Measurements from ENCODE around the gene AUH.

Gene AUH

GRCh38 chr9:91295357-91295756 is 66.4 kb downstream of the AUH start:
- no peak for DNase-seq (ENCODE audit: low read depth)

- no peak for DNase-seq (ENCODE audit: low read depth)
Measured at GRCh38 chr9:91291866-91292265, 69.9 kb downstream of the AUH start.

GRCh38 chr9:91289244-91289643 is 72.5 kb downstream of the AUH start:
- DNase-seq (ENCODE audit: low read depth) = no peak

- DNase-seq (ENCODE audit: low read depth) = no peak
Measured at GRCh38 chr9:91285729-91286353, 75.9 kb downstream of the AUH start.

GRCh38 chr9:91282292-91282691 is 79.4 kb downstream of the AUH start:
- DNase-seq (ENCODE audit: low read depth) = peak; percentile 66

GRCh38 chr9:91279296-91280204 is 82.2 kb downstream of the AUH start:
- no peak for DNase-seq (ENCODE audit: low read depth)

- no peak for DNase-seq (ENCODE audit: low read depth)
Measured at GRCh38 chr9:91276513-91276912, 85.2 kb downstream of the AUH start.

- no peak for DNase-seq (ENCODE audit: low read depth)
Measured at GRCh38 chr9:91275655-91276054, 86.1 kb downstream of the AUH start.

- no peak for DNase-seq (ENCODE audit: low read depth)
Measured at GRCh38 chr9:91274949-91275492, 86.7 kb downstream of the AUH start.

GRCh38 chr9:91273853-91274552 is 87.7 kb downstream of the AUH start:
- DNase-seq (ENCODE audit: low read depth) = peak; percentile 81

GRCh38 chr9:91271156-91271555 is 90.6 kb downstream of the AUH start:
- no peak for DNase-seq (ENCODE audit: low read depth)

- no peak for DNase-seq (ENCODE audit: low read depth)
Measured at GRCh38 chr9:91269907-91270491, 91.7 kb downstream of the AUH start.

GRCh38 chr9:91266448-91266847 is 95.3 kb downstream of the AUH start:
- no peak for DNase-seq (ENCODE audit: low read depth)

GRCh38 chr9:91265514-91265913 is 96.2 kb downstream of the AUH start:
- DNase-seq (ENCODE audit: low read depth) = no peak

- no peak for DNase-seq (ENCODE audit: low read depth)
Measured at GRCh38 chr9:91261417-91261816, 100.3 kb downstream of the AUH start.

GRCh38 chr9:91259162-91259561 is 102.6 kb downstream of the AUH start:
- no peak for DNase-seq (ENCODE audit: low read depth)

GRCh38 chr9:91258451-91258850 is 103.3 kb downstream of the AUH start:
- DNase-seq (ENCODE audit: low read depth) = no peak

GRCh38 chr9:91256235-91256634 is 105.5 kb downstream of the AUH start:
- DNase-seq (ENCODE audit: low read depth) = no peak

- no peak for DNase-seq (ENCODE audit: low read depth)
Measured at GRCh38 chr9:91255327-91255726, 106.4 kb downstream of the AUH start.

- peak; percentile 62 for DNase-seq (ENCODE audit: low read depth)
Measured at GRCh38 chr9:91253488-91253887, 108.2 kb downstream of the AUH start.

GRCh38 chr9:91248707-91249106 is 113.0 kb downstream of the AUH start:
- no peak for DNase-seq (ENCODE audit: low read depth)

- no peak for DNase-seq (ENCODE audit: low read depth)
Measured at GRCh38 chr9:91247278-91247677, 114.4 kb downstream of the AUH start.

Measured in ELR (cell line).